ENCODE measurements around the gene DYNC1H1. TPM values are rescaled to one million over a fixed set of nuclear protein-coding genes. Genes with fewer than 3 reads are reported as not detected.

Gene DYNC1H1
- 219 and 264 TPM in 2 replicates for total RNA-seq (2014; rRNA removed; shearing (Covaris generic))

GRCh38 chr14:101964297-101965180 is at the start of gene DYNC1H1:
TSS of gene DYNC1H1 (plus strand) at chr14:101964573. CDS start at chr14:101964692, 119 bp downstream.
- DNase-seq (ENCODE audit: low read depth) = peak; percentile 98

DNA sequence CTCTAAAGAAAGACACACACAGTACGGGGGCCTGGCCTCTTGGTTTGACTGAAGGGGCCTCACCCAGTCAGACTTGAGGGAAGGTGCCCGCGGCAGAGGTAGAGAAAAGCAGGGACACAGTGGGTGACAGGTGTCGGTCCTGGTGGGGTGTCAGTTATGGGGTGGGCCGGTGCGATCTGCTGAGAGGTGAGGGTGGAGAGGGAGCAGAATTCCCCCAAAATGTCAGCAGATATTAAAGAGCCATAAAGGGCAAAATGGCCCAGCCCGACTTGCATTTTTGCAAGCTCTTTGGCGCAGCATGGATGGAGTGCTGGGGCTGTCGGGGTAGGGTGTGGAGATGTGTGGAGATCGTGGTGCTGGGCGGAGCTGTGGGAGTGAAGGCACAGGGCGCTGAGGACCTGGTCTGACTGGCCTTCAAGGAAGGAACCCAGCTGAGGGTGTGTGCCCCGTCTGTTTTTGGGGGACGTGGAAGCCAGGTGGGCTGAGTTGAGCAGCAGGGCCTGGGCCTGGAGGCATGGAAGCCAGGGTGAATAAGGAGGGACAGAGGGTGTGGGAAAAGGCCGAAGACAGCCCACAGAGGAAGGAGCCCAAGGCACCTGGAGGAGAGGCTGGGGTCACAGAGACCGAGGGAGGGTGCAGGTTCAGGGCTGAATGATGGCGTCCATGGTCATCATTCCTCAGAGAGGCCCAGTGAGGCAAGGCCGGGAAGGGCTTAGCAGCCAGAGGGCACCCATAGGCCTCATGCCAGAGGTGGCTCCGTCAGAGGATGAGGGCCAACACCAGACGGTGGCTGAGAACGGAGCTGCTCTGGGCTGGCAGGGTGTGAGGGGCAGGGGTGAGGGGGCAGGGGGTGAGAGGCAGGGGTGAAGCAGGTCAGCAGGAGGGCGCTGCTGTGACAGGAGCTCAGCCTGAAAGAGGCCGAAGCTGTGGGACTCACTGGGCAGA is 48.2 kb upstream of the DYNC1H1 start:
- DNase-seq (ENCODE audit: low read depth) = no peak

GRCh38 chr14:101916816-101917412 is 47.5 kb upstream of the DYNC1H1 start:
- DNase-seq (ENCODE audit: low read depth) = no peak

DNA sequence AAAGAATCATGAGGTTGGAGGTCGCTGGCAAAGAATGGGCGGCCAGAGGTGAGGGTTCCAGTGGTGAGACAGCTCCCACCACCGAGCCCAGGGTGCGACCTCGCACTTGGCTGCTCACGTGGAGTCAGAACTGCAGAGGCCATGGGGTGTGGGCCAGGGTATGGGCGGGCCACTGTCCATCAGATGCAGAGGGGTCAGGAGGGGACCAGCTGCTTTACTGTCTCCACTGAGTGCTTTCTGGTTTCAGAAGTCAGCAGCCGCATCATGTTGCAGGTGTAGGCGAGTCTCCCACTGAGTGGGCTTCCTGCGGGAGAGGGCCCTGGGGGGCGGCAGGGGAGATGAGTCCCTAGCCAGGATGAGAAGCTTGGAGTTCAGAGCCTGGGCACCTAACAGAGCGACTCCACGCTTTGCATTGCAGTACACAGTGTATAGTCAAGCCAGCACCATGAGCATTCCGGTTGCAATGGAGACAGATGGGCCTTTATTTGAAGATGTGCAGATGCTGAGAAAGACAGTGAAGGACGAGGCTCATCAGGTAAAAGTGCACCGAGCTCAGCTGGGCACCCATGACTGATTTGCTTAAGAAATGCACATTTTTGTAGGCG is 46.9 kb upstream of the DYNC1H1 start:
- no peak for DNase-seq (ENCODE audit: low read depth)

GRCh38 chr14:101918065-101918989 is 46.0 kb upstream of the DYNC1H1 start:
- no peak for DNase-seq (ENCODE audit: low read depth)

DNA sequence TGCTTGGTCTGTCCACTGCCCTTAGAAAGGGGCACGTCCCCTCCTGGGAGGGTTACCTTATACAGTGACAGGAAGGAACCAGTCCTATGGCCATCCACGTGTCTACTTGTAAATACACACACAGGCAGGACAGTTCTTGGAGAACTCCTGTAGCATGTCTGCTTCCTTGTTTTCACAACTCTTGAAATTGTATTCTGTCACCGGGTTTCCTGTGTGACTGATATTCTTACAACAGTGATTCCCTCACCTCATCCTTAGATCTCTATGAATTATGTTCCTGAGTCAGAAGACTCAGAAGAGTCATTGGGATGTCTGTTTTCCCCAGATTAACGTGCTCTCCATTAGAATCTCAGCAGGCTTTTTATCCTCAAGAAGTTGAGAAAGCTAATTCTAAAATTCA is 44.1 kb upstream of the DYNC1H1 start:
- DNase-seq (ENCODE audit: low read depth) = no peak

GRCh38 chr14:101922866-101923265 is 41.5 kb upstream of the DYNC1H1 start:
- DNase-seq (ENCODE audit: low read depth) = no peak

DNA sequence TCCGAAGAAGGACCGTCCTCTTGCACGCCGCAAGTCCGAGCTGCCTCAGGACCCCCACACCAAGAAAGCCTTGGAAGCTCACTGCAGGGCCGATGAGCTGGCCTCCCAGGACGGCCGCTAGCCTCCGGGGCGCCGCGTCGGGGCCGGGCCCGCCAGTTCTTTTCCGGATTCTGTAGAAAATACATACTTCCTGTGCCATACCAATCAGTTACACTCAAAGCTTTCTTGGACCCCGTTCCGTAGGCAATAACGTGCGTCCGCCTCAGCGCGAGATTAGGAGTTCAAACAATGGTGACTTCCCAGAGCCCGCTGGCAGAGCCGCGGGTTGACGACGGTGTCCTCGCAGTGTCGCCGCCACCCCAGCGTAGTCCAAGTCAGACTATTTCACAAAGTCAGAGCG is 39.2 kb upstream of the DYNC1H1 start:
- DNase-seq (ENCODE audit: low read depth) = no peak

DNA sequence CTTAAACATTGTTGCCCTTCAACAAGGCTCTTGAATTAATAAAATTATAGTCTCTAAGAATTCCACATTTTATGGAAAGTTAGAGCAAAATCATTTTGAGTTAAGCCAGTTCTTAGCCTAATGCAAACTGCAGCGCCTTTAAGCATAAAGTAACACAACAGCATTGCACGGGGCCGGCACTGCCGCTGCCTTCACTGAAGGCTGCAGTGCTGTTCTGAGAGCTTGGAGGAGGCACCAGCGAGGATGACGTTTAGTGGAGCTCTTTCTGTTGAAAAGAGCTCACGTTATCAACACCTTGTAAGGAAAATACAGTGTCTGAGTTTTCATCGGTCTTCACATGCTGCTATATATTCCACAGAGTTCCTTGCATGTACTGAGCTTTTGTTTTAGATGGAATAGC is 38.3 kb upstream of the DYNC1H1 start:
- DNase-seq (ENCODE audit: low read depth) = no peak

DNA sequence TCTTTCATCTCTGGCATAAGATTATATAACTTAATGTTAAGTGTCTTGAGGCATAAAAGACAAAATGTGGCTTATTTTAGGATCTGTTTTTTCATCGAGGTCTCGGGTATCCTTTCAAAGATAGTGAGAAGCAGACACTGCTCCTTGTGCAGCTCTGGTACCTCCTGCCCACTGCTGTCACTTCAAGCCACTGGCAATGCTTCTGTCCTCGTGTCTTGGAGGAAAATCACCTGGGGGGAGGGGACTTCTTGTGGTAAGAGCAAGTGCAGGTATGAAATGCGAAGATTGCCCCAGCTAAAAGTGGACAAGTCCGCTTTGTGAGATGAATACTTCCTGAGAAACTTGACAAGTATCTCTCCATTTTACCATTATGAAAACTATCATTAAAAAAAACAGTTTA is 37.8 kb upstream of the DYNC1H1 start:
- no peak for DNase-seq (ENCODE audit: low read depth)

- peak; percentile 70 for DNase-seq (ENCODE audit: low read depth)
Observed at GRCh38 chr14:101927859-101928258, 36.5 kb upstream of the DYNC1H1 start.

DNA sequence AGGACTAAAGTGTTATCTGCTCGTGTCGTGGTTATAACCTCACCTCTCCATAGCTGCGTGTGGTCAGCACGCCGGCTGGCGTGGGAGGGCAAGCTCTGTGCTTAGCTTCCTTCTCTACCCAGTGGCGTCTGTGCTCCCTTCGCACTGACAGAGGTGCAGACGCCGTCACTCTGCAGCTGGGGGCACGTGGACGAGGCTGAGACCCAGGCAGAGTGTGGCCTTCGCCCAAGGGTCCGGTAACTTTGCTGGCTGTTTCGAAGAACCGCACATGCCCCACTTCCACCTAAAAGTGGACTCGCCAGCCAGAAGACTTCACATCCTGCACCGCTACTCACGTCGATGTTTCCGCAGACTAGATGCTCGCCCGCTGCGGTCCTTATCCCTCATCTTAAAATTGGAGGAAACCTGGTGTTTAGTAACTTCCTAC is 35.9 kb upstream of the DYNC1H1 start:
- DNase-seq (ENCODE audit: low read depth) = no peak

DNA sequence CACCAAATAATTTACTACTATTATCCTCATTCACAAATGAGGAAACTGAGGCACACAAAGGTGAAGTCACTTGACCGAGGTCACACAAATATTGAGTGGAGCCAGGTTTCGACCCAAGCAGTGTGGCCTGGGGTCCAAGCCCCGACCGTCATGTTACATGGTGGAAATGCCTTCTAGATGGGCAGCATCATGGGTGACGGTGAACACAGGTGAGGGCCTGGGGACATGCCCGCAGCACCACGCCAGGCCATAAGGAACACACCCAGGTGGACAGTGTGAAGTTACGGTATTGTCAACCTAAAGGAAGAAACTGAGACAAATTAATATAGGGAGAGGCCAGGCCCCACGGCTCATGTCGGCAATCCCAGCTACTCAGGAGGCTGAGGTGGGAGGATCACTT is 35.3 kb upstream of the DYNC1H1 start:
- no peak for DNase-seq (ENCODE audit: low read depth)

GRCh38 chr14:101929946-101930345 is 34.4 kb upstream of the DYNC1H1 start:
- no peak for DNase-seq (ENCODE audit: low read depth)

DNA sequence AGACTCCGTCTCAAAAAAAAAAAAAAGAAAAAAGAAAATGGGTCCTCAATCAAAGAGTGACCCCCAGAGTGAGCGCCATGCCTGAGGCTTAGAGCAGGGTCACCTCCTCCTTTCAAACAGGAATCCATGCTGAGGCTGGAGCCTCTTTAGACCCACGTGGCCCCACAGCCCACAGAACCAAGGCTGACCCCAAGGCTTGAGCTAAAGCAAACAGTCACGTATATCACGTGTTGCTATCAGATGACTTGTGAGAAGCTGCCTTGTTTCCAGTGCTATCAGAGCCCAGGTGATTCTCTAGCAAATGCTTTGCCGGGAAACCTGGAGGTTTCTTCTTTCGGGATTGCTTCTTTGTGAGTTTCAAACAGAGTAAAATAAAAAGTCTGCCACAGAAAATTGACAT is 31.7 kb upstream of the DYNC1H1 start:
- no peak for DNase-seq (ENCODE audit: low read depth)

- no peak for DNase-seq (ENCODE audit: low read depth)
Observed at GRCh38 chr14:101933209-101933608, 31.2 kb upstream of the DYNC1H1 start.

DNA sequence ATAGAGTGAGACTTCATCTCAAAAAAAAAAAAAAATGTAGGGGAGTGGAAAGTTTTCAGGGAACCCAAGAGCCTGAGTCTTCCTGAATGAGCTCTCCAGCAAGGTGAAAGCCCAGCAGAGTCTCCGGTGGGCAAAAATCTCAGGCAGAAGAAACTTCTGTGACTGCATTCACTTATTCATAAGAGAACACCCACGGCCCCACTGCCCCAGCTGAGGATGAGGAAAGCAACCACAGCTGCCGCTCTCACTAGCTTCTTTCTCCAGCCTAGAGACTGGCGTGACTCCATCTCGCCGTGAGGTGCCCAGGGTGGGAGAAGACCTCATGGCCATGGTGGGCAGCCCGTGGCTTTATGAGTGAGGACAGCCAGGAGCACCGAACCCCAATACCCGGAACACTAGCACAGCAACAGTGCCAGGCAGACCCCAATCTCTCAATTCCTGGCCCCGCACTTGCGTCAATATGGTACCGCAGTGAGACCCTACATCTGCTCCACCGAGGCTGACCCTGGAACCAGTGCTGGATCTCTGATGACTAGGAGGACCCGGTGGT is 29.7 kb upstream of the DYNC1H1 start:
- DNase-seq (ENCODE audit: low read depth) = no peak

DNA sequence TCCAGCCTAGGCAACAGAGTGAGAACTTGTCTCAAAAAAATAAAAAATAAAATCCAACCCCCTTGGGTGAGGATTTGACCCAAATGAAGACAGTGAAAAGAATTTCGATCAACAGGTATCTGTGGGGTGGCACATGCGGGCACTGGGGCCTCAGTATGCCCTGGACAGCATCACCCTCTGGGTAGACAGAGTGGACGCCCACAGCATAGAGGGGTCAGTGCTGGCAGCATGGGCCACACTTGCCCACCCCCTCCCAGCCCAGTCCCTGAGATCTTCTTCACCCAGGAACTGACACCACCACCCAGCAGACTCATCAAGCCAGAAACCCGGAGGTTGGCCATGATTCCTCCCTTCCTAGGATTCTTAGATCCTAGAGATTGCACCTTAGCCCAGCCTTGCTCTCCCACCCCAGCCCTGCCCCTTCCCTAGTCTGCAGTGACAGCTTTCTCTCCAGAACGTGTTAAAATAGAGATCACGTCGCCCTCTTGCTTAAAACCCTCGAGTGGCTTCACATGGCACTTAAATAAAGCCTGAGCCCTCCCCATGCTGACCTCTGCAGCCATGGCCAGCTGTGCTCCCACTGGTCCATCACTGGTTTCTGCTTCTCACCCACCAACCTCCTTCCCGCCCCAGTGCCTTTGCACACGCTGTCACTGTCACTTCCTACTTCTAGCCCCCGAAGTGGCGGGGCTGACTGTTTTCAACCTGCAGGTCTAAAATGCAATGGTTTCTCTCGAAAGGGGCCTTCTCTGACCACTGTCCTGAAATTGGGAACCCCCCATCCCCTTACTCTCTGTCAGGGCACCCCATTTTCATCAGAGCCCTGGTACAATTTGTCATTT is 26.2 kb upstream of the DYNC1H1 start:
- DNase-seq (ENCODE audit: low read depth) = no peak

- no peak for DNase-seq (ENCODE audit: low read depth)
Observed at GRCh38 chr14:101939646-101940170, 24.7 kb upstream of the DYNC1H1 start.
